ENCODE results near the gene CDX1. TPM values are rescaled to one million over a fixed set of nuclear protein-coding genes. Genes with fewer than 3 reads are reported as not detected.

CDX1 gene
- total and polyA plus RNA-seq, 3 experiments from 2014 or later, result not detected

DNA sequence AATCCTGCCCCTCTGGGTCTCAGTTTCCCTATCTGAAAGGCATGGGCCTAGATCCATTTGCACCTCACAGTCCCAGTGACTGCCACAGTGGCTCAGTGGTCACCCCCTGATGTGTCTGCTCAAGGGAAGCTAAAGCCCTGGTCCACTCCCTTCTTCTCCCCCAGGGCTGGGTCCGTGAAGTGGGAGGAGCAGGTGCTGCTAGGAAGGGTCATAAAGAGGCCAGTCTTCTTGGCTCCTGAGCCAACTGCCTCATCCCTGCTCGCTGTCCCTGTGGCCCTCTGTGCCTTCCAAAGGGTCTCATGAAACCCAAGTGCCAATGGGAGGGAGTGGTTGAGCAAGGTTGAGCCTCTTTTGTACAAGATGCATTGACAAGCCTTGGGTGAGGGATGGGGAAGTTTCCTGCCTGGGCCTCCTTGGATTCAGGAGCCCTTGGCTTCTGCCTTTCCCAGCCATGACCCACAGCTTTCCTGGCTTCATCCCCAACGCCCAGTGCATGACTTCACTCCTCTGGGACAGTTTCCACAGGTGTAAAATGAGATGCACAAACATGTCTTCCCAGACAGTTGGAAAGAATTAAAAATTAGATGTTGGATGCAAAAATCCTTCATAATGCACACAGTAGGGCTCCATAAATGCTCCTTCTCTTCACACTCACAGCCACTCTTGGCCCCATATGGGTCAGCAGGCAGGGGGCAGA lies 21.7 kb downstream of the CDX1 start:
- Mint-ChIP-seq H3K27ac (no peak overlapping the region), H3K4me1 (no peaks in the 10 kb centered on the region), H3K27me3 (peaks cover 21 to 33% of the 10 kb centered on the region in 2 donors), H3K9me3 (no peaks in the 10 kb centered on the region), H3K36me3 (no peaks in the 10 kb centered on the region), H3K4me3 (no peak overlapping the region)
- H3K9me3 ChIP-seq (ENCODE audit: low read length), result no peaks in the 10 kb centered on the region
- CTCF ChIA-PET, result no interaction called here
- H3K4me1 ChIP-seq (ENCODE audit: insufficient read depth, low read length), result no peaks in the 10 kb centered on the region
- no peak overlapping the region for H3K27ac ChIP-seq (ENCODE audit: low read depth, low read length)
- H3K36me3 ChIP-seq (ENCODE audit: insufficient read depth, low read length), result no peaks in the 10 kb centered on the region
- H3K27me3 ChIP-seq (ENCODE audit: insufficient read depth, low read length, poor library complexity, severe bottlenecking), result peaks cover 4% of the 10 kb centered on the region
- POLR2A ChIA-PET, result no interaction called here
- no peak overlapping the region for H3K4me3 ChIP-seq (ENCODE audit: low read length)
- DNase-seq, result no peak

DNA sequence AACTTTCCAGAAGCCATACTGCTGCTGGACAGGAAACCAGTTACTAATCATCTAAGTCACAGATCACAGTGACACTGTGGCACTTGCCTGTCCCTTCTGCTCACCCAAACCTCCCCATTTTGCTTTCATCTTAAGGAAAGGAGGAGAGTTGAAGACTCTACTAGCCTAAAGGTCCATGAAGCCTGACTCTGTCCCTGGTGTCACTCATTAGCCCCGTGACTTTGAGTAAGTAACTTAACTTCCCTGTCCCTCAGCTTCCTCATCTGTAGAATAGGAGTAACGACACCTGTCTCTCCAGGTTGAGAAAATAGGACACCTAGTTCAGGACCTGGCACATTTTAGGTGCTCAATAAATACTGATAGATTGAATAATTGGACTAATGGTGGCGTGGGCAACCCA lies 22.7 kb downstream of the CDX1 start:
- Histone ChIP-seq H3K9me3 (ENCODE audit: low read length) (no peaks in the 10 kb centered on the region), H3K4me1 (ENCODE audit: insufficient read depth, low read length) (no peaks in the 10 kb centered on the region), H3K27ac (ENCODE audit: low read depth, low read length) (no peak overlapping the region), H3K4me3 (ENCODE audit: low read length) (no peak overlapping the region), H3K27me3 (ENCODE audit: insufficient read depth, low read length, poor library complexity, severe bottlenecking) (peaks cover 4% of the 10 kb centered on the region), H3K36me3 (ENCODE audit: insufficient read depth, low read length) (no peaks in the 10 kb centered on the region)
- H3K4me1 Mint-ChIP-seq, result no peaks in the 10 kb centered on the region
- H3K9me3 Mint-ChIP-seq, result no peaks in the 10 kb centered on the region
- H3K36me3 Mint-ChIP-seq, result no peaks in the 10 kb centered on the region
- no peak for DNase-seq
- ChIA-PET CTCF (interaction anchor here (0.6 kb wide), 1 partner anchor 925 kb away, joined by 3 read pairs; no protein-coding TSS in a partner anchor), POLR2A (no interaction called here)
- H3K4me3 Mint-ChIP-seq, result no peak overlapping the region
- H3K27me3 Mint-ChIP-seq, result peaks cover 21 to 33% of the 10 kb centered on the region in 2 donors
- no peak overlapping the region for H3K27ac Mint-ChIP-seq

DNA sequence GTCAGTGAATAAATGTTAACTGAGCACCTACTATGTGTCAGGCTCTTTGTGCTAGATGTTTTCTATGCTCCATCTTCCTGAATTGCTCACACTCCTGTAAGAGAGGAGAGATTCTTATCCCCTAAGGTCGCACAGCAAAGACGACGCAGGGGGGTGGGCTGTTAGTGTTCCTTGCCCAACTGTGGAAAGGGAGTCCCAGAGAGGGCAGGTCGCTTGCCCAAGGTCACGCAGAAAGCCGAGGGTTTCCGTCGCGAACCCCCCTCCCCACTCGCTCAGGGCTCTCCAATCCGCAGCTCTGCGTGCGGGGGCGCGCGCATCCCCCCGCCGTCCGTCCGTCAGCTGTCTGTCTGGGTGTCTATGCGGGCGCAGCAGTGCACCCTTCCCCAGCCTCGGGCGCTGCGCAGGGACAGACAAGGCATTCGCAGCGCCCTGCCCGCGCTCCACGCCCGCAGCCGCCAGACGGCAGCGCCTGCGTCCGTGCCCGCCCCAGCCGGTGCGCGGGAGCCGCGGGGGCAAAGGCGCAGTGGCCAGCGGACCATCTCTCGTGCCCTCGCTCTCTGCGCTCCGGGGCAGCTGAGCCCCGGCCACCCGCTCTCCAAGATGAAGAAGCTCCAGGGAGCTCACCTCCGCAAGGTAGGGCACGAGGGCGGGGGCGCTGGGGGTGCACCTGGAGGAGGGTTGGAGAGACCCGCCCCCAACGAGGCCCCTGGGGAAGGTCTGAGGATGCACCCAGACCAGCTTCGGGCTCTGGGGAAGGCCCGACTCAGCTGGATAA lies 23.3 kb downstream of the CDX1 start, which contains the start of gene SLC6A7:
Gene SLC6A7 (plus strand): TSS at position 335 of the 775 bp plus-strand sequence. CDS start 266 bp downstream, at position 601.
- H3K9me3 ChIP-seq (ENCODE audit: low read length), result no peaks in the 10 kb centered on the region
- no peaks in the 10 kb centered on the region for H3K4me1 ChIP-seq (ENCODE audit: insufficient read depth, low read length)
- Mint-ChIP-seq H3K4me1 (no peaks in the 10 kb centered on the region), H3K9me3 (peaks cover 0 to under 1% (median 0%) of the 10 kb centered on the region in 5 donors), H3K27ac (no peak within 1 kb of the TSS), H3K36me3 (no peaks in the 10 kb centered on the region), H3K27me3 (peaks cover 22 to 36% of the 10 kb centered on the region in 2 donors), H3K4me3 (no peak within 1 kb of the TSS)
- H3K4me3 ChIP-seq (ENCODE audit: low read length), result no peak within 1 kb of the TSS
- H3K27me3 ChIP-seq (ENCODE audit: insufficient read depth, low read length, poor library complexity, severe bottlenecking), result peaks cover 4% of the 10 kb centered on the region
- no peak within 1 kb of the TSS for H3K27ac ChIP-seq (ENCODE audit: low read depth, low read length)
- ChIA-PET POLR2A (no interaction called here), CTCF (no interaction called here)
- H3K36me3 ChIP-seq (ENCODE audit: insufficient read depth, low read length), result no peaks in the 10 kb centered on the region
- no peak for DNase-seq

DNA sequence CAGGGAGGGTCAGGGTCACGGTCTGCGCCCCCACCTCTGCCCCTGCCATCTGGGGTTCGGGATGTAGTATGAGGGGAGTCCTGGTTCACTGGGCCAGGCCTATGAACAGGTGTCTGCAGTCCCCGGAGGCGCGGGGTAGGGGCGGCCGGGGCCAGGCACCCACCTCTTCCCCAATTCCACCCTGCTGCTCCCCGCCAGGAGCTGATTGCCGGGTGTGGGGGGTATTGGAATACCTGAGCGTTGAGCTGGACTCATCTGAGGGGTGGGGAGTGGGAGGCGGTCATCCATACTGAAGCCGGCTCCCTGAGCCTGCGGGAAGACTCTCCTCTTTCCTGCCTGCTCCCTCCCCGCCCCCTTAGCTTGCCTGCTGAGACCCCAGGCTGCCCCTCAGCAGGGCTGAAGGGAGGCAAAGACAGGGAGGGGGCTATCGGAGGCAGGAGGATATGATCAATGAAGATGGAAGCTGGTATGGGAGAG lies 24.0 kb downstream of the CDX1 start:
- peaks cover 22 to 41% of the 10 kb centered on the region in 2 donors for H3K27me3 Mint-ChIP-seq
- H3K27ac Mint-ChIP-seq, result no peak overlapping the region
- CTCF ChIA-PET, result no interaction called here

DNA sequence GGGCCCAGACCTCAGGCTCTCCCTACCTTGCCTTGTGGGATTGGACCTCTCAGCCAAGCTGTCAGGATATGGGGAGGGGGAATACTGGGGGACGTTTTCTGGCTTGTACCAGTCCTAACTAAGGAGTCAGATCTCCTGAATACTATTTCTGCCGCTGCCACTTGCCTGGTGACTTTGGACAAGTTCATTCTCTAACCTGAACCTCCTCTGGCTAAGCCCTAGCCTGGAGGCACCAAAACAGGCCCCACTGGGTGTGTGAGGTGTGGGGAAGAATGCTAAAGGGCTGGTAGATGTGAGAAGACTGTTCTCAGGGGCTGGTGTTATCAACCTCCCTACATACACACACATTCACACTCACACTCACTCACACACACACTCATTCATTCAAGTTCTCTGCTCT lies 24.4 kb downstream of the CDX1 start:
- DNase-seq, result no peak

More for the DNA sequence above, 24.0 kb downstream of the CDX1 start:
- H3K4me3 Mint-ChIP-seq, result no peak overlapping the region
- no peak overlapping the region for H3K27ac ChIP-seq (ENCODE audit: low read depth, low read length)
- H3K9me3 Mint-ChIP-seq, result peaks cover 0 to 4% (median 0%) of the 10 kb centered on the region in 5 donors
- H3K36me3 ChIP-seq (ENCODE audit: insufficient read depth, low read length), result no peaks in the 10 kb centered on the region
- POLR2A ChIA-PET, result no interaction called here
- H3K4me3 ChIP-seq (ENCODE audit: low read length), result no peak overlapping the region
- DNase-seq, result no peak
- H3K27me3 ChIP-seq (ENCODE audit: insufficient read depth, low read length, poor library complexity, severe bottlenecking), result peaks cover 4% of the 10 kb centered on the region
- no peaks in the 10 kb centered on the region for H3K4me1 ChIP-seq (ENCODE audit: insufficient read depth, low read length)
- no peaks in the 10 kb centered on the region for H3K36me3 Mint-ChIP-seq
- no peaks in the 10 kb centered on the region for H3K9me3 ChIP-seq (ENCODE audit: low read length)
- no peaks in the 10 kb centered on the region for H3K4me1 Mint-ChIP-seq

DNA sequence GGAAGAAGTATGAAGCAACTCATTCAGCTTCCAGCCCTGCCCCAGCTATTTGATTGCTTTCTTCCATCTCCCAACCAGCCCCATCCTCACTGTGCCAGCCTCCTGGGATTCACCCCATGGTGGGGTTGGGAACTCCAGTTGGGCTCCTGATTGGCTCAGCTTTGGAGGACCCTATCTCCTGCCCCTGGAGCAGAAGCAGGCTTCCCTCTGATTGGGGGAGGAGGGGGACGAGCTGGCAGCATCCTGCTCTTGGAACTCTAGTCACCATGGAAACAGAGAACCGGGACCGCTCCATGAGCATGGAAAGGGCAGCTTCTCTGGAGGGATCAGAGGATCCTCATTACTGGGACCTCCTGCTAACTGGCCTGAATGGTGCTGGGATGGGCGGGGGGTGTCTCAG lies 25.9 kb downstream of the CDX1 start:
- H3K27me3 ChIP-seq (ENCODE audit: insufficient read depth, low read length, poor library complexity, severe bottlenecking), result peaks cover 4% of the 10 kb centered on the region
- peaks cover 0 to 4% (median 0%) of the 10 kb centered on the region in 5 donors for H3K9me3 Mint-ChIP-seq
- ChIA-PET POLR2A (no interaction called here), CTCF (no interaction called here)
- no peaks in the 10 kb centered on the region for H3K4me1 Mint-ChIP-seq
- no peak overlapping the region for H3K27ac Mint-ChIP-seq
- peaks cover 22 to 48% of the 10 kb centered on the region in 2 donors for H3K27me3 Mint-ChIP-seq
- no peaks in the 10 kb centered on the region for H3K36me3 Mint-ChIP-seq
- H3K4me3 ChIP-seq (ENCODE audit: low read length), result no peak overlapping the region
- no peak overlapping the region for H3K27ac ChIP-seq (ENCODE audit: low read depth, low read length)
- no peaks in the 10 kb centered on the region for H3K9me3 ChIP-seq (ENCODE audit: low read length)
- no peaks in the 10 kb centered on the region for H3K4me1 ChIP-seq (ENCODE audit: insufficient read depth, low read length)
- DNase-seq, result no peak
- H3K4me3 Mint-ChIP-seq, result no peak overlapping the region
- H3K36me3 ChIP-seq (ENCODE audit: insufficient read depth, low read length), result no peaks in the 10 kb centered on the region

More for the DNA sequence above, 24.4 kb downstream of the CDX1 start:
- H3K9me3 ChIP-seq (ENCODE audit: low read length), result no peaks in the 10 kb centered on the region
- Mint-ChIP-seq H3K36me3 (no peaks in the 10 kb centered on the region), H3K4me1 (no peaks in the 10 kb centered on the region), H3K9me3 (peaks cover 0 to 4% (median 0%) of the 10 kb centered on the region in 5 donors), H3K4me3 (no peak overlapping the region), H3K27ac (no peak overlapping the region), H3K27me3 (peaks cover 19 to 43% of the 10 kb centered on the region in 2 donors)
- no peak overlapping the region for H3K27ac ChIP-seq (ENCODE audit: low read depth, low read length)
- ChIA-PET POLR2A (no interaction called here), CTCF (no interaction called here)
- no peaks in the 10 kb centered on the region for H3K36me3 ChIP-seq (ENCODE audit: insufficient read depth, low read length)
- H3K27me3 ChIP-seq (ENCODE audit: insufficient read depth, low read length, poor library complexity, severe bottlenecking), result peaks cover 4% of the 10 kb centered on the region
- H3K4me3 ChIP-seq (ENCODE audit: low read length), result no peak overlapping the region
- H3K4me1 ChIP-seq (ENCODE audit: insufficient read depth, low read length), result no peaks in the 10 kb centered on the region

DNA sequence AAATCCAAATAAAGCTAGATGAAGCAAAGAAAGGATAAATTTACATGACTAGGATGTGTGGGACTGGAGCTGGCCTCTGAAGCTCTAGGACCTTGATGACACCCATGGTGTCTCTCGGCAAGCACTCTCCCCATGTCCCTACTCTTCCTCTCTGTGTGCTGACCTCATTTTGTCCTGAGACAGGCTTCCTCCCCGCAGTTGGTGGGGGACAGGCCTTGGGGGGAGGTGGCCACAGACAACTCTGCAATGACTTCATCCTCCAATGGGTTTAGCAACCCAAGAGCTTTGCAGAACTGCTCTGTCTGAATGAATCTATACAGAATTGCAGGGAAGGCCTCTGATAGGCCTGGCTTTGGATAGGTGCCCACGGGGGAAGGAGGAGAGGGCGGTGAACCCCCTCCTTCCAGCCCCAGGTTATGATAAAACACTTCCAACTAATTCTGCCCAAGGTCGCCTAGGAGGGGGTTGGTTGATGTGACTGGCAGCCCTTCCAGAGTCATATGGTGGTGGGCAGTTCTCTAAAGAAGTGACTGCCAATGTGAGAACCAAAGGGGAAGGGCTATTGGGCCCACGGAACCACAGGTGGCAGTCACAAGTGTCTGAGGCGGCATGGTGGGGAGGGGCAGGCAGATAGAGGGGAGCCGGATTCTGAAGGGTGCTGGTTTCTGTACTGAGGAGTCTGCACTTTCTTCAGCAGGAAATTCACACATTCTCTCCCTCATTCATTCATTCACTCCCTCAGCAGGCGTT lies 29.3 kb downstream of the CDX1 start:
- CTCF ChIA-PET, result no interaction called here
- Histone ChIP-seq H3K9me3 (ENCODE audit: low read length) (no peaks in the 10 kb centered on the region), H3K4me1 (ENCODE audit: insufficient read depth, low read length) (no peaks in the 10 kb centered on the region), H3K36me3 (ENCODE audit: insufficient read depth, low read length) (no peaks in the 10 kb centered on the region), H3K4me3 (ENCODE audit: low read length) (no peak overlapping the region), H3K27ac (ENCODE audit: low read depth, low read length) (no peak overlapping the region), H3K27me3 (ENCODE audit: insufficient read depth, low read length, poor library complexity, severe bottlenecking) (no peaks in the 10 kb centered on the region)
- H3K27me3 Mint-ChIP-seq, result peaks cover 19 to 48% of the 10 kb centered on the region in 2 donors
- peaks cover 0 to 4% (median 0%) of the 10 kb centered on the region in 5 donors for H3K9me3 Mint-ChIP-seq
- H3K27ac Mint-ChIP-seq, result no peak overlapping the region
- no peak for DNase-seq
- H3K36me3 Mint-ChIP-seq, result no peaks in the 10 kb centered on the region
- H3K4me1 Mint-ChIP-seq, result no peaks in the 10 kb centered on the region
- POLR2A ChIA-PET, result no interaction called here
- no peak overlapping the region for H3K4me3 Mint-ChIP-seq

DNA sequence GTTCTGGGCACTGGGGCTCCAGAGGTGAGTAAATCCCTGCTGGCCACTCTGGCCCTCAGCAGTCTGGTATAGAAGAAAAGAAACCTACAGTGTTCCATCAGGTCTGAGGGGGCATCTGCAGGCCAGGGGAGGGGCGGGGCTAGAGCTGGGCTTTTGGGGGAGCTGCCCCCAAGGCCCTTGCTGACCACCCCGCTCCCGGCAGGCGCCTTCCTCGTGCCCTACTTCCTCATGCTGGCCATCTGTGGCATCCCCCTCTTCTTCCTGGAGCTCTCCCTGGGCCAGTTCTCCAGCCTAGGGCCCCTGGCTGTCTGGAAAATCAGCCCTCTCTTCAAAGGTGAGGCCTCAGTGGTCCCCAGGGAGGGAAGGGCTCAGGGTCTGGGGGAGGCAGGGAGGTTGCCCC lies 29.9 kb downstream of the CDX1 start:
- H3K27me3 ChIP-seq (ENCODE audit: insufficient read depth, low read length, poor library complexity, severe bottlenecking), result no peaks in the 10 kb centered on the region
- Mint-ChIP-seq H3K4me1 (no peaks in the 10 kb centered on the region), H3K27ac (no peak overlapping the region), H3K27me3 (peaks cover 16 to 46% of the 10 kb centered on the region in 2 donors), H3K36me3 (no peaks in the 10 kb centered on the region), H3K4me3 (no peak overlapping the region), H3K9me3 (peaks cover 0 to 4% (median 0%) of the 10 kb centered on the region in 5 donors)
- ChIA-PET CTCF (no interaction called here), POLR2A (no interaction called here)
- H3K9me3 ChIP-seq (ENCODE audit: low read length), result no peaks in the 10 kb centered on the region
- H3K4me3 ChIP-seq (ENCODE audit: low read length), result no peak overlapping the region
- no peak overlapping the region for H3K27ac ChIP-seq (ENCODE audit: low read depth, low read length)
- H3K4me1 ChIP-seq (ENCODE audit: insufficient read depth, low read length), result no peaks in the 10 kb centered on the region
- no peak for DNase-seq
- no peaks in the 10 kb centered on the region for H3K36me3 ChIP-seq (ENCODE audit: insufficient read depth, low read length)

Data from CD8-positive, alpha-beta memory T cell (primary cell).